Measurements from ENCODE around the gene CHI3L2.

CHI3L2 gene

DNA sequence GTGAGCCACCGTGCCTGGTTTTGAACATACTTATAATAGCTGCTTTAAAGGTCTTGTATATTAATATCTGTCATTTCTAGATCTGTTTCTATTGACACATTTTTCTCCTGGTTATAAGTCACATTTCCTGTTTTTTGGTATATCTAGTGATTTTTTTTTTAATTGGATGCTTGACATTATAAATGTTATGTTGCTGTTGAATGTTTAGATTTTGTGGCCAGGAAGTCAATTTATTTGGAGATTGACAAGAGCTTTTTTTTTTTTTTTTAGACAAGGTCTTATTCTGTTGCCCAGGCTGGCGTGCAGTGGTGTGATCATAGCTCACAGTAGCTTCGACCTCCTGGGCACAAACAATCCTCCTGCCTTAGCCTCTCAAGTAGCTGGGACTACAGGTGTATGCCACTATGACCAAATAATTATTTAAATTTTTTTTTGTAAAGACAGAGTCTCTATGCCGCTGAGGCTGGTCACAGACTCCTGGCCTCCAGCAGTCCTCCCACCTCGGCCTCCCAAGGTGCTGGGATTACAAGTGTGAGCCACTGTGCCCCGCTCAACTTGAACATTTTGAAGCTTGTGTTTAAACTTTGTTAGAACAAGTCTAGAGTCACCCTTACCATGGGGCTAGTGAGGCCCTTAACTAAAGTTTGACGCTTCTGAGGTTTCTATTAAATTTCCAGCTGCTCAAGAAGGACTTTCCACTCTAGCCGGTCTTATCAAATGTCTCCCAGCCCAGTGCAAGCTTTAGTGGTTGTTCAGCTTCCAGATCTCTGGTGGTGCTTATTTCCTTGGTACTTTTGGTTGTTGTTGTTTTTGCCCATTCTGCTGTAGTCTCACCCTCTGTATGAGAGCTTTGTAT lies 8.6 kb upstream of the CHI3L2 start:
- no peak for ATAC-seq (replicated peaks; ENCODE audit: extremely low read depth, poor library complexity, severe bottlenecking)
- H3K9me3 Mint-ChIP-seq, result peaks cover 11% of the 10 kb centered on the region

DNA sequence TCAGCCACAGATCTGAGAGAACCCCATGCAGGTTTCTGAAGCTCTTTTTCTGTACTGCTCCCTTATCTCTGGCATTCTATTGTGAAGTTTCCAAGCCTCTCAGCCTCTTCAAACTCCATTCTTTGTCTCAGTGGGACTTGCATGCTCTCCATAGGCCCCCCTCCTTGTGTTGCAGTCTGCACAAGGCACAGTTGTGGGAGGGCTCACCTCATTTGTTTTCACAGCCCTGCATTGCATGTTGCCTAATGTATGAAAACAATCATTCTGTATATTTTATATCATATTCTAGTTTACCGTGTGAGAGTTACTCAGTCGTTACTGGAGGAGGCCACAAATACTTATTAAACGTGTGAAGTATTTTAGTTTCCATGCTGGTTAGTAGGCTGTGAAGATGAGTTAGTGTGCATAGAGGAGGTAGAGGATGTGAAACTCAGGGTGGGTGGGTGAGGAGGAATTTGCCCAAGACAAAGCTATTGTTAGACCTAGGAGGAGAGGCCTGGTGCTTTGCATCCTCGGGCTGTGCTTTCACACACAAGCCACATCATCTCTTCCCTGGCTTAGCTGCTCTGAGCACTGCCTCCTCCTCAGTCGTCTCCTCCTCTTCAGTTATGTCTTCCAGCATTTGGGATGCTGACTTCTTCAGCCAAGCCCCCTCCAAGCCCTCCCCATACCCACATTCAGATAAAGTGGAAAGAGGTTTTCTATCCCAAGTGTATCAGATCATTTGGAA lies 7.8 kb upstream of the CHI3L2 start:
- Mint-ChIP-seq H3K4me1 (peaks cover 95% of the 10 kb centered on the region), H3K9me3 (peaks cover 11% of the 10 kb centered on the region), H3K36me3 (ENCODE audit: insufficient read depth) (peaks cover 36% of the 10 kb centered on the region), H3K27me3 (peaks cover 10% of the 10 kb centered on the region), H3K27ac (ENCODE audit: low read depth) (peak overlapping the region; percentile 100), H3K4me3 (peak overlapping the region; percentile 72)
- DNase-seq (ENCODE audit: low spot score in 2 of 2), result no peak
- ATAC-seq (replicated peaks; ENCODE audit: extremely low read depth, poor library complexity, severe bottlenecking), result peak; percentile 1

More for the DNA sequence above, 8.6 kb upstream of the CHI3L2 start:
- H3K27ac Mint-ChIP-seq (ENCODE audit: low read depth), result peak overlapping the region; percentile 100
- peaks cover 10% of the 10 kb centered on the region for H3K27me3 Mint-ChIP-seq
- H3K36me3 Mint-ChIP-seq (ENCODE audit: insufficient read depth), result peaks cover 39% of the 10 kb centered on the region
- H3K4me1 Mint-ChIP-seq, result peaks cover 97% of the 10 kb centered on the region
- H3K4me3 Mint-ChIP-seq, result peak overlapping the region; percentile 79
- DNase-seq (ENCODE audit: low spot score in 2 of 2), result no peak

DNA sequence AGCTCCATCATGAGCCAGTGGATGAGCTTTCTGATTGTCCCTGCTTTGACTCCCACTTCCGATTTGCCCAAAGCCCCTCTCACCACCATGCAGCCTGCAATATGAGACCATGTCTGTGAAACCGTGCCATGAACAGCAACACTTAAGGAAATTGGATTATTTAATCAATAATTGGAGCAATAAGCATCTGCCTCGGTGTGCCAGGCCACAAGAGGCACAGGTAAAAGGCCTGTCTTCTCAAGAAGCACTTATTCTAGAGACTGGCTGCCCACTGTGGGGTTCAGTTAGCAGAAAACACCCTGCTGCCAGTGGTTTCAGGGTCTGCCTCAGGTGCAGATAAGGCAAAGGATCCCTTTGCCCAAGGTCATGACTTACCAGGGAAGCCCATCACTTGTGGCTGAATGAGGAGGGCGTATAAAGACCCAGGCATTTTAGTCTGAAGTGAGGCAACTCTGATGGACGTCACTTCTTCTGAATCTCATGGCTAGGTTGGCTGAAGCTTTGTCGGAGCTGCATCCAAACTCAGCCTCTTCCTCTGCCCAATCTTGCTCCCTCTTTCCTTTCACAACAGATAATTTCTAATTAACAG lies 7.1 kb upstream of the CHI3L2 start:
- Mint-ChIP-seq H3K27ac (ENCODE audit: low read depth) (peak overlapping the region; percentile 100), H3K4me1 (peaks cover 94% of the 10 kb centered on the region), H3K9me3 (peaks cover 11% of the 10 kb centered on the region), H3K36me3 (ENCODE audit: insufficient read depth) (peaks cover 31% of the 10 kb centered on the region), H3K4me3 (peak overlapping the region; percentile 72), H3K27me3 (peaks cover 10% of the 10 kb centered on the region)
- no peak for ATAC-seq (replicated peaks; ENCODE audit: extremely low read depth, poor library complexity, severe bottlenecking)
- no peak for DNase-seq (ENCODE audit: low spot score in 2 of 2)

DNA sequence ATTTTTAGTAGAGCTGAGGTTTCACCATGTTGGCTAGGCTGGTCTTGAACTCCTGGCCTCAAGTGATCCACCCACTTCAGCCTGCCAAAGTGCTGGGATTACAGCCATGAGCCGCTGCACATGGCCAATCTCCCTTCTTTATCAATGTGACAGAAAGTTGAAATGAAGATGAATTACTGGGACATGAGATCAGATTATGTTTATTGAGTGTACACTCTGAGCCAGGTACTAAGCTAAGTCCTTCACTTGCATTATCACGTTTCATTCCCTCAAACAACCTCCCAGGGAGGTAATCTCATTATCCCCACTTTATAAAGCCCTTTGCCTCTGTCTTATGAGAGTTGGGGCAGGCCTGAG lies 6.3 kb upstream of the CHI3L2 start:
- H3K36me3 Mint-ChIP-seq (ENCODE audit: insufficient read depth), result peaks cover 22% of the 10 kb centered on the region
- ATAC-seq (replicated peaks; ENCODE audit: extremely low read depth, poor library complexity, severe bottlenecking) (no peak), DNase-seq (ENCODE audit: low spot score in 2 of 2) (no peak)
- H3K27me3 Mint-ChIP-seq, result peaks cover under 1% of the 10 kb centered on the region
- peak overlapping the region; percentile 72 for H3K4me3 Mint-ChIP-seq
- H3K27ac Mint-ChIP-seq (ENCODE audit: low read depth), result peak overlapping the region; percentile 100
- H3K4me1 Mint-ChIP-seq, result peaks cover 94% of the 10 kb centered on the region
- H3K9me3 Mint-ChIP-seq, result peaks cover 5% of the 10 kb centered on the region

DNA sequence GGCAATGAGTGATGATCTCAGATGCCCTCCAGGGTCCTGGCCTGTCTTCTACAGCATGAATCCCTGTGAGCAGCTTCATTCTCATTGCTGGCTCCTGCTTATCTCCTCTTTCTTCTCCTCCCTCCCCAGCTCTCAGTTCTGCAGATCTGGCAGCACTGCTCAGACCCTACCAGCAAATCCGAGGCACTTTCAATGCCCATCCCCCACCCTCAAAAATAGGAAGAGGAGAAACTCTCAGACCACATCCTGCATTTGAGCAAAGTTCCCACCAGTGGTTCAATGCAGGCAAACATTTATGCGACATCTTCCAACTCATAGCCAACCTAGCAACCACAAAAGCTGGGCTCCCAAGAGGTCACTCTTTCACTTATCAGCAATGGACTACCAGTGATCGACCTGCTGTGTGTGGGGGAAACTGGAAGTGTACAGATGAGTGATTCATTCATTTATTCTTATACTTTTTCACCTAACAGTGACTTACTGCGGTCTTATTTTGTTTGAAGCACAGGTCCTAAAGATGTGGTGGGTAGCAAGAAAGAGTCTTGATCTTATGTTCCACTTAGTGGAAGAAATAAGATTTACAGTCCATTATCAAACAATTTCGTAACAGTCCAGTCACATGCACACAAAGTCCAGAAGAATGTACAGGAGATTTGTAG lies 5.8 kb upstream of the CHI3L2 start:
- H3K9me3 Mint-ChIP-seq, result peaks cover 5% of the 10 kb centered on the region
- DNase-seq (ENCODE audit: low spot score in 2 of 2) (peak in 1 of 2 donors; percentile 45), ATAC-seq (replicated peaks; ENCODE audit: extremely low read depth, poor library complexity, severe bottlenecking) (peak; percentile 30)
- H3K27ac Mint-ChIP-seq (ENCODE audit: low read depth), result peak overlapping the region; percentile 100
- no peaks in the 10 kb centered on the region for H3K27me3 Mint-ChIP-seq
- peaks cover 20% of the 10 kb centered on the region for H3K36me3 Mint-ChIP-seq (ENCODE audit: insufficient read depth)
- H3K4me1 Mint-ChIP-seq, result peaks cover 94% of the 10 kb centered on the region
- H3K4me3 Mint-ChIP-seq, result peak overlapping the region; percentile 72

DNA sequence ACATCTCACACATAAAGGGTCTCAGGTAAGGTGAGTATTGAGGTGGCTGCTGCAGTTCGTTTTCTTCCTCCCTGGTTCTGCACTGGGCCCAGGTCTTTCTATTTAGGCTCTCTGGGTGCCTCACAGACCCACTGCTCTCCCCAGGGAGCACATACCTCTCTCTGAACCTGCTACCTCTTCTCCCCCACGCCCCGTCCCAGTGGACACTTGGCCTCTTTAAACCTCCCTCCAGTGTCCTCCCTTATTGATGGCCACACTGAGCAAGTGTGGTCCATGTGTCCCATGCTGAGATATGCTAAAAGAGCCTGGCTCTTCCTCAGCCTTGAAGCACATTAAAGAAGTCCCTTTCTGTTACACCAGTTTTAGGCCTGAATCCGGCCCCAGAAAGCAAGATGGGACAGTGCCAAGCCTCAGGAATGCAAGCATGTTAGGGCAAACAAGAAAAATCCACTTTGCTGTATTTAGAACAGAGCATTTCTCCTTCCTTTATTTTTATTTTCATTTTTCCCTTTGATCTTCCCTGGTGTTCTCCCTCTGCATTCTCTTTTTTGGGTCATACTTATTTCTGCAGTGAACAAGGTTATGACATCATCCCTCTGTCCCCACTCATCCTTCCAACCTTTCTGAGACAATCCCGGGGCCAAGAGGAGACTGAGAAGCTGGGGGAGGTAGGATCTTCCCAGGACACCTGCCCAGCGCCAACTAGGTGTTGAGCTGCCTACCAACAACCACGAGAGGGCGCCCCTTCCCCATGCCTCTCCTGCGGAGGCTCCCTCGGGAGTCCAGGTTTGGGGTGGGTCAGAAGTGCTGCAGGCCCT lies 5.0 kb upstream of the CHI3L2 start:
- Mint-ChIP-seq H3K27me3 (no peaks in the 10 kb centered on the region), H3K4me1 (peaks cover 94% of the 10 kb centered on the region), H3K27ac (ENCODE audit: low read depth) (peak overlapping the region; percentile 100), H3K9me3 (peaks cover 5% of the 10 kb centered on the region), H3K36me3 (ENCODE audit: insufficient read depth) (peaks cover 21% of the 10 kb centered on the region), H3K4me3 (peak overlapping the region; percentile 72)
- no peak for ATAC-seq (replicated peaks; ENCODE audit: extremely low read depth, poor library complexity, severe bottlenecking)
- DNase-seq (ENCODE audit: low spot score in 2 of 2), result peak; percentile 50 to 75

DNA sequence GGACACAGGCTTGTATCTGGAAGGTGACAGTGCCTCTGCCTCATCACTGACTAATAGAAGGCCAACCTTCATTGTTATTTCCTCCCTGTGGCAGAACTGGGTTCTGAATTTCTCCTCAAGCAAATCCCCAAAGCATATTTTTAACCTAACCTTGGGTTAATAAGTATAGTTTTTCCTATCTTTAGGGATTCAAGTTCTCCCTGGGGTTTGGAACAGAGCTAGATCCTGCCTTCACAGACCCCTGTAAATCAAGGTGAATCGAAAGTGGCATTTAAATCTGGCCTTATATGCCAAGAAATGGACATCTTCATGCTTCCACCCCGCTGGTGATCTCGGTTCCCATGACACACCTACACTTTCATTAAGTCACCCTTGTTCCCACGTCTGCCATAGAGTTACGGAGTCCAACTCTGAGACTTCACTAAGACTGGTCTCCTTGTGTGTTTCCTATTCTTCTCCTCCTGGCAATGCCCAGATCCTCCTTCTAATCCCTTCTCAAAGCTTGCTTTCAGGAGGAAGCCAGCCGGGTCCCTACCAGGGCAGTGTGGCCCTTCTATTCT lies 4.3 kb upstream of the CHI3L2 start:
- ATAC-seq (replicated peaks; ENCODE audit: extremely low read depth, poor library complexity, severe bottlenecking), result no peak
- DNase-seq (ENCODE audit: low spot score in 2 of 2), result no peak
- H3K36me3 Mint-ChIP-seq (ENCODE audit: insufficient read depth), result peaks cover 20% of the 10 kb centered on the region
- peaks cover 1% of the 10 kb centered on the region for H3K9me3 Mint-ChIP-seq
- H3K27ac Mint-ChIP-seq (ENCODE audit: low read depth), result peak overlapping the region; percentile 100
- peaks cover 94% of the 10 kb centered on the region for H3K4me1 Mint-ChIP-seq
- H3K27me3 Mint-ChIP-seq, result no peaks in the 10 kb centered on the region
- H3K4me3 Mint-ChIP-seq, result peak overlapping the region; percentile 72

DNA sequence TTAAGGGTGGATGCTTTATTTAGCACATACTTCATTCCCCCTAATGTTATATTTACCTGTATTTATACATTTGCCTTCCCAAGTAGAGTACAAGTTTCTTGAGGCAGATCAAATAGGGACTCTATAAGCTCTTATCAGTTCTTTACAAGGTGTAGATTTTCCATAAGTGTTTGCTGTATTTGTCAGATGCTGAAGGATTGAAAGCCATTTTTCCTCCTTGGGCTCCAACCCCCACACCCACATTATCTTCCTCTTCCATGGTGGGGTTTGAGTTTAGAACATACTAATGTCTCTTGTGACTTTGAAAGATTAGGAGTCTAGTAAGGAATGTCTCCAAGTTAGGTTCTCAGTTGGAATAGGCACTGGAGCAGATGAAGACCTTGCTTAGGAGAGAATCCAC lies 2.4 kb upstream of the CHI3L2 start:
- H3K4me1 Mint-ChIP-seq, result peaks cover 85% of the 10 kb centered on the region
- peak overlapping the region; percentile 98 for H3K27ac Mint-ChIP-seq (ENCODE audit: low read depth)
- no peaks in the 10 kb centered on the region for H3K27me3 Mint-ChIP-seq
- H3K36me3 Mint-ChIP-seq (ENCODE audit: insufficient read depth), result peaks cover 20% of the 10 kb centered on the region
- ATAC-seq (replicated peaks; ENCODE audit: extremely low read depth, poor library complexity, severe bottlenecking) (no peak), DNase-seq (ENCODE audit: low spot score in 2 of 2) (no peak)
- peak overlapping the region; percentile 60 for H3K4me3 Mint-ChIP-seq
- peaks cover 5% of the 10 kb centered on the region for H3K9me3 Mint-ChIP-seq

DNA sequence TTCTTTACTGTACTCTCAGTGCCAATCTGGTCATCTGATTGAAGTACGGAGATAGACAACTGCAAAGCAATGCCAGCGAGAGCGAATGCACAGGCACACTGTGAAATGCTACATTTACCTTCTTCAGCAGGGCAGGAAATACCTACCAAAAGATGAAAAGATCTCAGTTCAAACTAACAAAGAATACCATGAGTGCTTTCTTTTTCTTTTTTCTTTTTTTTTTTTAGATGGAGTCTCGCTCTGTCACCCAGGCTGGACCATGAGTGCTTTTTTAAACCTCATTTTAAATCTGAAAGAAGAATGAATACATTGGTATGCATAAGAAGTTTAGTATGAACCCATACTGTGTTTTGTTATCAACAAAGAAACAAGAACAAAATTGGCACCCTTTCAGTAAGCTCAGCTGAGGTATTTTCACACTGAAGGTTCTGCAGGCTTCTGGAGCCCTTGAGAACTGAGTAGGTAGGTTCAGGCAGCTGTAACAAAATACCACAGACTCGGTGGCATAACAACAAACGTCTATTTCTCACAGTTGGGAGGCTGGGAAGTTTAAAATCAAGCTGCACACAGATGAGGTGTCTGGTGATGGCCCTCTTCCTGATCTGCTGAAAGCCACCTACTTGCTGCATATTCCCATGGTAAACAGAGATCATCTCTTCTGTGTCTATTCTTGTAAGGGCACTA lies 1.7 kb upstream of the CHI3L2 start:
- peaks cover 5% of the 10 kb centered on the region for H3K9me3 Mint-ChIP-seq
- peaks cover 83% of the 10 kb centered on the region for H3K4me1 Mint-ChIP-seq
- no peaks in the 10 kb centered on the region for H3K27me3 Mint-ChIP-seq
- peak overlapping the region; percentile 60 for H3K4me3 Mint-ChIP-seq
- no peak for DNase-seq (ENCODE audit: low spot score in 2 of 2)
- H3K27ac Mint-ChIP-seq (ENCODE audit: low read depth), result peak overlapping the region; percentile 98
- peak; percentile 55 for ATAC-seq (replicated peaks; ENCODE audit: extremely low read depth, poor library complexity, severe bottlenecking)
- peaks cover 20% of the 10 kb centered on the region for H3K36me3 Mint-ChIP-seq (ENCODE audit: insufficient read depth)

DNA sequence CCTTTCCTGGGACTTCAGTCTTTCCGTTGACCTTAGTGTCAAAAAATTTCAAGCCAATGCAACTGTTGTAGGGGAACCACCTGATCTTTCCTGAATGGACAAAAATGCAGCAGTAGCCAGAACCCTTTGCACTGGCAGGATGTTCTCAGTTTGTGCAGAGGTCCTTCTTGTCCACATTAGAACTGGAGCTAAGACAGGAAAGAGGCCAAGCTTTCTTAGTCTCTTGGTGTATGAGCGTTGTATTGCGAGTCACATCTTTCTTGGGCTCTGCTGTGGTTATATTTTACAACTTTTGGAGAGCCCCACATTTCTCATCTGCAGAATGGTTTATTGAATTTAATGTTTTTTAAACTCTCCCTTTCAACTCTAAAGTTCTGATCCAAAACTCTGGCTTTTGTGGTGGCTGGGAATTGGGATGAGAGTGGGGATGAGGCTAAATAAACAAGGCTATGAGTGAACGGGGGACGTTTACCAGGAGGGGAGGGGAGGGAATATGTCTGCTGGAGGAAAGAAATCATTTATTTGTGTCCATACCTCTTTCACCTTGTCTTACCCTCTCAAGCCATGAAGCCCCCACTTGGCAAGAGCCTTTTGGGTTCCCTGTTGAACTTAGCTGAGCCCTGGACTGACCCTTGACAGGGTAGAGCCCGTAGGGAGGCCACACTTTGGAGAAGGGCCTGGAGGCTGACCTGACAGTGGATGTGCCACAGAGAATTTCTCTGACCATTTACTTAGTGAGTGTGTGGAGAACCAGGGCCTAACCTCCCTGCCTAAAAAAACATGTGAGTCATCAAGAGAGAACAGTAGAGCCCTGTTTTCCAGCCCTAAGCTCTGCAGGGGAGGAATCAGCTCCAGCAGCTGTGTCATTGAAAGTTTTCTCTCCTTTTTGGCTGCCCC lies 586 bp downstream of the CHI3L2 start:
- Mint-ChIP-seq H3K9me3 (peaks cover 5% of the 10 kb centered on the region), H3K4me3 (peak overlapping the region; percentile 60), H3K27me3 (no peaks in the 10 kb centered on the region), H3K27ac (ENCODE audit: low read depth) (peak overlapping the region; percentile 98), H3K36me3 (ENCODE audit: insufficient read depth) (peaks cover 12% of the 10 kb centered on the region), H3K4me1 (peaks cover 66% of the 10 kb centered on the region)
- no peak for ATAC-seq (replicated peaks; ENCODE audit: extremely low read depth, poor library complexity, severe bottlenecking)
- DNase-seq (ENCODE audit: low spot score in 2 of 2), result no peak

Data from central memory CD8-positive, alpha-beta T cell (primary cell).